WTC11 (cell line): ENCODE data around the gene FAM50B. TPM values are rescaled to one million over a fixed set of nuclear protein-coding genes. Genes with fewer than 3 reads are reported as not detected.

Experiments used
- ATAC-seq: fragments of 200-7000 bp; cut with Tn5 transposase; 2 replicates; pipeline ENCODE4 v1.10.0; 2021; ENCODE audit warnings: mild to moderate bottlenecking, moderate library complexity
- CTCF ChIA-PET: fragments of 300-600 bp; sonication (Branson Sonifier 250); formaldehyde crosslinking; loops from one replicate; lab custom pipeline; 2021; ENCODE audit warnings: antibody characterized with exemption; lab: Charles Lee
- POLR2A ChIA-PET: fragments of 350-600 bp; sonication (Branson Sonifier 250); formaldehyde crosslinking; loops from one replicate; lab custom pipeline; 2021; ENCODE audit warnings: antibody characterized with exemption; lab: Charles Lee
- DNase-seq: peaks from one replicate; pipeline ENCODE4 v3.0.0; 2021; ENCODE audit warnings: low spot score
- H3K27ac Mint-ChIP-seq: 2 replicates; pipeline ENCODE4 v1.8.0; 2021; ENCODE audit warnings: mixed read lengths
- H3K27me3 Mint-ChIP-seq: 2 replicates; pipeline ENCODE4 v1.8.0; 2021; ENCODE audit warnings: low read depth, mild to moderate bottlenecking, moderate library complexity, mixed read lengths
- H3K36me3 Mint-ChIP-seq: 2 replicates; pipeline ENCODE4 v1.8.0; 2021; ENCODE audit warnings: mixed read lengths
- H3K4me1 Mint-ChIP-seq: 2 replicates; pipeline ENCODE4 v1.8.0; 2022; ENCODE audit warnings: mixed read lengths
- H3K4me3 Mint-ChIP-seq: 2 replicates; pipeline ENCODE4 v1.8.0; 2021; ENCODE audit warnings: mild to moderate bottlenecking, moderate library complexity, mixed read lengths
- H3K9me3 Mint-ChIP-seq: 2 replicates; pipeline ENCODE4 v1.8.0; 2021; ENCODE audit warnings: mixed read lengths
- ARID4B ChIP-seq: sonication (generic); formaldehyde crosslinking; IDR thresholded peaks from 2 replicates; pipeline ENCODE4 v1.8.0; 2023; ENCODE audit warnings: missing genetic modification reagents, mild to moderate bottlenecking, borderline replicate concordance
- ATF3 ChIP-seq: sonication (generic); formaldehyde crosslinking; conservative IDR thresholded peaks from 2 replicates; pipeline ENCODE4 v1.8.1; 2022; ENCODE audit warnings: mild to moderate bottlenecking, missing genetic modification reagents
- CBFB ChIP-seq: sonication (generic); formaldehyde crosslinking; IDR thresholded peaks from 2 replicates; pipeline ENCODE4 v1.8.1; 2022; ENCODE audit warnings: mild to moderate bottlenecking, low read depth, missing genetic modification reagents
- ETV6 ChIP-seq: sonication (generic); formaldehyde crosslinking; IDR thresholded peaks from 2 replicates; pipeline ENCODE4 v1.8.1; 2022; ENCODE audit warnings: mild to moderate bottlenecking, missing genetic modification reagents
- GTF2I ChIP-seq: fragments of 250-450 bp; sonication (Bioruptor Pico); conservative IDR thresholded peaks from 2 replicates; pipeline ENCODE4 v1.4.0; 2021; ENCODE audit warnings: mild to moderate bottlenecking
- KAT7 ChIP-seq: sonication (generic); formaldehyde crosslinking; IDR thresholded peaks from 2 replicates; pipeline ENCODE4 v1.8.1; 2023; ENCODE audit warnings: missing genetic modification reagents, mild to moderate bottlenecking, borderline replicate concordance
- NFATC4 ChIP-seq: fragments of 250-450 bp; sonication (Bioruptor Pico); IDR thresholded peaks from 2 replicates; pipeline ENCODE4 v1.9.0; 2021; ENCODE audit warnings: mild to moderate bottlenecking
- PREB ChIP-seq: sonication (generic); formaldehyde crosslinking; IDR thresholded peaks from 2 replicates; pipeline ENCODE4 v1.8.1; 2022; ENCODE audit warnings: mild to moderate bottlenecking, missing genetic modification reagents, moderate library complexity, borderline replicate concordance
- TP53 ChIP-seq: sonication (generic); formaldehyde crosslinking; IDR thresholded peaks from 2 replicates; pipeline ENCODE4 v1.8.1; 2023; ENCODE audit warnings: mild to moderate bottlenecking, missing genetic modification reagents
- total RNA-seq: library from RNA; stranded (reverse); gene quantifications from 3 replicates; pipeline ENCODE4 v1.2.3, GENCODE V29; 2021
- TF ChIP-seq, protein P1 (sequence below): fragments of 250-450 bp; sonication (Bioruptor Pico); IDR thresholded peaks from 2 replicates; pipeline ENCODE4 v1.9.0; 2021; ENCODE audit warnings: mild to moderate bottlenecking, borderline replicate concordance

Gene FAM50B
- total RNA-seq, 1 experiment from 2014 or later = 2.1 TPM

DNA sequence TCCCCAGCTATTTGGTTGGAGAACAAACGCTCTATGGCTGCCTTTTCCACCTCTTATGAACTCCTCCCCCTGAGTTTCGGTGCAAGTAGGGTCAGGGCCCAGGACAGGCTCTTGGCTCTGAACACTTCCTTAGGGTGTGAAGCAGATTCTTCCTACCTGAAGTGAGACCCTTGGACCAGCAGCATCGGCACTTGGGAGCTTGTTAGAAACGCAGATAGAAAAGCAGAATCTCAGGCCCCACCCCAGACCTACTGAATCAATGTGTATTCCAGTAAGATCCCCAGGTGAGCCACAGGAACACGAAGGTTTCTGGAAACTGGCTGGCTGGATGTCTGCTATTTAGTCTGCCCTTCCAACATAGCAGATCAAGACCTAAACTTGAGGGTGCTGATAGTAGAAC is 3.2 kb downstream of the FAM50B start (continued):
- TF ChIP-seq PREB (no peak), GTF2I (CRISPR knock-in tag) (no peak)

GRCh38 chr6:3855866-3856265 is 6.7 kb downstream of the FAM50B start:
- H3K27ac Mint-ChIP-seq = no peak overlapping the region
- no peak overlapping the region for H3K4me3 Mint-ChIP-seq
- H3K4me1 Mint-ChIP-seq = no peaks in the 10 kb centered on the region
- ATAC-seq (no peak), DNase-seq (no peak)
- H3K9me3 Mint-ChIP-seq = no peaks in the 10 kb centered on the region
- no peaks in the 10 kb centered on the region for H3K36me3 Mint-ChIP-seq
- CTCF ChIA-PET = interaction anchor here (2.3 kb wide), 1 partner anchor 122 kb away, joined by 6 read pairs; no protein-coding TSS in a partner anchor
- no peaks in the 10 kb centered on the region; the same call in 1 of the 2 replicates for H3K27me3 Mint-ChIP-seq
- TF ChIP-seq ATF3 (CRISPR knock-in tag) = no peak
- no peak for TF ChIP-seq NFATC4 (CRISPR knock-in tag)
- TF ChIP-seq CBFB (CRISPR knock-in tag) = no peak
- TF ChIP-seq TP53 (CRISPR knock-in tag) = no peak
- TF ChIP-seq, protein P1, sequence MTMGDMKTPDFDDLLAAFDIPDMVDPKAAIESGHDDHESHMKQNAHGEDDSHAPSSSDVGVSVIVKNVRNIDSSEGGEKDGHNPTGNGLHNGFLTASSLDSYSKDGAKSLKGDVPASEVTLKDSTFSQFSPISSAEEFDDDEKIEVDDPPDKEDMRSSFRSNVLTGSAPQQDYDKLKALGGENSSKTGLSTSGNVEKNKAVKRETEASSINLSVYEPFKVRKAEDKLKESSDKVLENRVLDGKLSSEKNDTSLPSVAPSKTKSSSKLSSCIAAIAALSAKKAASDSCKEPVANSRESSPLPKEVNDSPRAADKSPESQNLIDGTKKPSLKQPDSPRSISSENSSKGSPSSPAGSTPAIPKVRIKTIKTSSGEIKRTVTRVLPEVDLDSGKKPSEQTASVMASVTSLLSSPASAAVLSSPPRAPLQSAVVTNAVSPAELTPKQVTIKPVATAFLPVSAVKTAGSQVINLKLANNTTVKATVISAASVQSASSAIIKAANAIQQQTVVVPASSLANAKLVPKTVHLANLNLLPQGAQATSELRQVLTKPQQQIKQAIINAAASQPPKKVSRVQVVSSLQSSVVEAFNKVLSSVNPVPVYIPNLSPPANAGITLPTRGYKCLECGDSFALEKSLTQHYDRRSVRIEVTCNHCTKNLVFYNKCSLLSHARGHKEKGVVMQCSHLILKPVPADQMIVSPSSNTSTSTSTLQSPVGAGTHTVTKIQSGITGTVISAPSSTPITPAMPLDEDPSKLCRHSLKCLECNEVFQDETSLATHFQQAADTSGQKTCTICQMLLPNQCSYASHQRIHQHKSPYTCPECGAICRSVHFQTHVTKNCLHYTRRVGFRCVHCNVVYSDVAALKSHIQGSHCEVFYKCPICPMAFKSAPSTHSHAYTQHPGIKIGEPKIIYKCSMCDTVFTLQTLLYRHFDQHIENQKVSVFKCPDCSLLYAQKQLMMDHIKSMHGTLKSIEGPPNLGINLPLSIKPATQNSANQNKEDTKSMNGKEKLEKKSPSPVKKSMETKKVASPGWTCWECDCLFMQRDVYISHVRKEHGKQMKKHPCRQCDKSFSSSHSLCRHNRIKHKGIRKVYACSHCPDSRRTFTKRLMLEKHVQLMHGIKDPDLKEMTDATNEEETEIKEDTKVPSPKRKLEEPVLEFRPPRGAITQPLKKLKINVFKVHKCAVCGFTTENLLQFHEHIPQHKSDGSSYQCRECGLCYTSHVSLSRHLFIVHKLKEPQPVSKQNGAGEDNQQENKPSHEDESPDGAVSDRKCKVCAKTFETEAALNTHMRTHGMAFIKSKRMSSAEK (CRISPR knock-in tag) = no peak
- no peak for TF ChIP-seq KAT7 (CRISPR knock-in tag)
- POLR2A ChIA-PET = no interaction called here

DNA sequence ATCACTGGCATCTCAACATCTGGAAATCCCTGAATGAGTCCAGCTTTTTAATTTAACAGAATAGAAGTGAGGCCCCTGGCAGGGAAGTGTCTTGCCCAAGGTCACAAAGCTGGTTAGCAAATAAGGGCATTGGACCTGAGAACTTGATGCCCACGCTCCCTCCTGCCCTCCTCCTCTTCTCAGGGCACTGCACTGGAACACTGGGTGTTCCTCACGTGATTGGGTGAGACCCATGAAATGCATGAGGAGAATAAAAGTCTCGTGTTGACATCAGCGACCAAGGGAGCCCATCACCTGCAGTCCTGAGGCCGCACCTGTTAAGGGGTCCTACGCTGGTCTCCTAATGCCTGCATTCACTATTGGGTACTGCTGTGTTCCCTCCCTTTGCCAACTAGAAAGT is 7.4 kb downstream of the FAM50B start:
- H3K27ac Mint-ChIP-seq = no peak overlapping the region
- POLR2A ChIA-PET = no interaction called here
- CTCF ChIA-PET = interaction anchor here (2.3 kb wide), 1 partner anchor 121 kb away, joined by 6 read pairs; no protein-coding TSS in a partner anchor
- no peak overlapping the region for H3K4me3 Mint-ChIP-seq
- peaks cover 6% of the 10 kb centered on the region; the same call in 1 of the 2 replicates for H3K27me3 Mint-ChIP-seq
- ATAC-seq (no peak), DNase-seq (no peak)
- H3K36me3 Mint-ChIP-seq = no peaks in the 10 kb centered on the region
- TF ChIP-seq ETV6 = no peak
- no peak for TF ChIP-seq ARID4B (CRISPR knock-in tag)
- no peaks in the 10 kb centered on the region for H3K9me3 Mint-ChIP-seq
- H3K4me1 Mint-ChIP-seq = peaks cover 6% of the 10 kb centered on the region
